Measurements from ENCODE around the gene RANGRF. TPM values are rescaled to one million over a fixed set of nuclear protein-coding genes. Genes with fewer than 3 reads are reported as not detected.

Gene RANGRF
- total and polyA plus RNA-seq, 2 donors = 29.0 to 51.3 TPM

DNA sequence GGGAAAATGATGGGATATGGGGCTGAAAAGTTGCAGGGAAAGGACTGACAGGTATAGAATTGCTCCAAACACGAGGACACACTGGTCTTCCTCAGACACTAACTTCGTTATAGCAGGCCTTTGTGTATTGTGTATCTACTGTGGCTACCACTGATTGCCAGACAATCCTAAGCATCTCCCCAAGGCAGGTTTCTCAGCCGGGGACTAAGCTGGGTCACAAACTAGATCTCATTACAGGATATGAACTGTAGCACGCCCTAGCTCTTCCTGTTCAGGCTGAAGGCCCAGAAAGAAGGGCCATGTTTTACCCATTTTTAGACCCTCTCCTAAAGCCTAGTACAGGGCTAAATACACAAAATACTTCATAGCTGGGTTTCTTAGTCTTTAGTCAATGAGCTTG is 5.1 kb upstream of the RANGRF start:
- Histone ChIP-seq H3K27me3 (ENCODE audit: control insufficient read depth in 2 of 2, insufficient read depth in 1 of 2, low read length in 1 of 2) (no peaks in the 10 kb centered on the region), H3K9me3 (ENCODE audit: control insufficient read depth in 2 of 2, insufficient read depth in 1 of 2, low read length in 1 of 2) (no peaks in the 10 kb centered on the region), H3K4me1 (ENCODE audit: control insufficient read depth in 2 of 2, insufficient read depth in 2 of 2, low read length in 2 of 2) (peaks cover 6 to 10% of the 10 kb centered on the region in 2 donors), H3K27ac (ENCODE audit: low read depth in 1 of 2, low read length in 1 of 2) (no peak overlapping the region), H3K36me3 (ENCODE audit: control insufficient read depth in 2 of 2, insufficient read depth in 2 of 2, low read length in 1 of 2) (no peaks in the 10 kb centered on the region), H3K4me3 (ENCODE audit: low read length in 2 of 2) (no peak overlapping the region)
- DNase-seq (ENCODE audit: low read depth in 6 of 9, low spot score in 9 of 9) = no peak
- WGBS = 91% methylated on average over 4 of the region's 4 CpGs

DNA sequence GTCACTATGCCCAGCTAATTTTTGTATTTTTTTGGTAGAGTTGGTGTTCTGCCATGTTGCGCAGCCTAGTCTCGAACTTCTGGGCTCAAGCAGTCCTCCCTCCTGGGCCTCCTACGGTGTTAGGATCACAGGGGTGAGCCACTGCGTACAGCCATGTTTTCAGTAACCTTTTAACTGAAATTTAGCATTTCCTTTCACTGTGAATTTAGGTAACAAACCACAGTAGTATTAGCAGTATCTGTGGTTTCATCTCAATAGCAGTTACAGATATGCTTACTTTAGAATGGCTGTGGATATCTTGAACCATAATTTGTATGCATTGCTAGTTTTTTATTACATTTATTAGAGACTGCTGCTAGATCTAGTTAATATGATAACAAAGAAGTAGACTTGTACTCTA is 4.3 kb upstream of the RANGRF start:
- H3K4me3 ChIP-seq (ENCODE audit: low read length in 2 of 2) = no peak overlapping the region
- H3K9me3 ChIP-seq (ENCODE audit: control insufficient read depth in 2 of 2, insufficient read depth in 1 of 2, low read length in 1 of 2) = no peaks in the 10 kb centered on the region
- no peaks in the 10 kb centered on the region for H3K27me3 ChIP-seq (ENCODE audit: control insufficient read depth in 2 of 2, insufficient read depth in 1 of 2, low read length in 1 of 2)
- no peak for DNase-seq (ENCODE audit: low read depth in 6 of 9, low spot score in 9 of 9)
- no peaks in the 10 kb centered on the region for H3K36me3 ChIP-seq (ENCODE audit: control insufficient read depth in 2 of 2, insufficient read depth in 2 of 2, low read length in 1 of 2)
- peak overlapping the region in 1 of 2 donors; percentile 8 for H3K27ac ChIP-seq (ENCODE audit: low read depth in 1 of 2, low read length in 1 of 2)
- 73% methylated on average over 4 of the region's 4 CpGs for WGBS
- peaks cover 6 to 12% of the 10 kb centered on the region in 2 donors for H3K4me1 ChIP-seq (ENCODE audit: control insufficient read depth in 2 of 2, insufficient read depth in 2 of 2, low read length in 2 of 2)

DNA sequence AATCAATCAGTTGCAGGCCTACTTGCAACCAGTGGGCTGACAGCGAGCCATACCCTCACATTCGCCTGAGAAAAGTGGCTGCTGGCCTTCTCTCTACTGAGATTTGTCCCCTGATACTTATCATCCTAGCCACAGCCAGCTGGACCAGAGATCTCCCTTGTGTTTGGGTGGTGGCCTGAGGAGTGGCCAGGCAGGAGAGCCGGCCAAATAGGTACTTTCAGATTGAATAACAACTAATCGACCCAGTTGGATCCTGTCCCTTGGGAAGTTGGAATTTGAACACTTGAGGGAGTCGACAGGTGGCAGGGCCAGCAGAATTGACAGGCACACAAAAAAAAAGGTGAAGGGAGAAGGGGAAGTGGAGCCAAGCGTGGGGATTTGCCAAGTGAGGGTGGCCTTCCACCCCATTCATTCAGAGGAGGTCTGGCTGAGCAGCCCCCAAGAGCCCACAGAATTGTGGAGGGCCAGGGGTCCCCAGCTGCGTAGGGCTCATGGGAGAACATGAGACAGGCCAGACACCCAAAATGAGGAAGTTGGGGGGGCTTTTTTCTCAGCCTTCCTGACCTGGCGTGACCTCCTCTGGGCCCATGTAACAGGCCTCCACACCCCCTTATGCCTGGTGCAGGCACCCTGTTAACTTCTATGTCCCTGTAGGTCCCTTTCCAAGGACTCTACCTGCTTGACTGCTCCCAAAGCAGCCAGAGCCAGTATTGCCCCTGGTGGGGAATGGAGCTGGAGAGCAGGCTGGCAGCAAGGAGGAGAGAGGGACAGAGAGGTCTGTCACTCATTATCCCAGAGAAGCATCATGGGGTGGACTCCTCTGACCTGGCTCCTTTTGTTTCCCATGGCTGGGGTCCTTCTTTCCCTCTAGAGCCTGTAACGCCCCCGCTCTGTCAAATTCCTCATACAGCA is 2.9 kb upstream of the RANGRF start:
- H3K4me1 ChIP-seq (ENCODE audit: control insufficient read depth in 2 of 2, insufficient read depth in 2 of 2, low read length in 2 of 2) = peaks cover 9 to 19% of the 10 kb centered on the region in 2 donors
- no peak for DNase-seq (ENCODE audit: low read depth in 6 of 9, low spot score in 9 of 9)

DNA sequence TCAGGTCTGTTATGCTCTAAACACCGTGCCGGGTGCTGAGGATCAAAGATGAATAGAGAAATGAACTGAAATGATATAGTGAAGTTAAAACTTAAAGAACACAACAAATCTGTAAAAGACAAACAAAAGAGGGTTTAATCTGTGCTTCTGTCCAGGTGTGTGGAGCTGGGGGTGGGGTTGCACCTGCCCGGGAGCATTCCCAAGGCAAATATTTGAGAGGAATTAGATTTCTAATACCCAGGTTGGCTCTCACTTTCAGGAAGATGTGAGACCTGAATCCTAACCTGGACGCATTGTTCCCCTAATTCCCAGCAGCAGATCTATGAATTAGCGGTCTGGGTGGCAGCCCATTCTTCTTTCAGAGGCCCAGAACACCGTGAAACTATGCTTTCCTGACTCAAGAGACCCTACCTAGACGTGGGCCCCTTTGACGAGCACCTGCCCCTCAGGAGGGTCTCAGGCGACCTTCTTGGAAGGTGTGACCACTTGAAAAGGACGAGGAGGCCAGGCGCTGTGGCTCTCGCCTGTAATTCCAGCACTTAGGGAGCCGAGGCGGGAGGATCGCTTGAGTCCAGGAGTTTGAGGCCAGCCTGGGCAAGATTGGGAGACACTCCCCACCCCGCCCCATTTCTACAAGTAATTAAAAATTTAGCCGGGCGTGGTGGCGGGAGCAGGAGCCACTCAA is 677 bp upstream of the RANGRF start:
- H3K4me1 ChIP-seq (ENCODE audit: control insufficient read depth in 2 of 2, insufficient read depth in 2 of 2, low read length in 2 of 2) = peaks cover 9 to 19% of the 10 kb centered on the region in 2 donors
- DNase-seq (ENCODE audit: low read depth in 6 of 9, low spot score in 9 of 9) = no peak
- no peaks in the 10 kb centered on the region for H3K9me3 ChIP-seq (ENCODE audit: control insufficient read depth in 2 of 2, insufficient read depth in 1 of 2, low read length in 1 of 2)
- peak overlapping the region; percentile 88 to 95 for H3K4me3 ChIP-seq (ENCODE audit: low read length in 2 of 2)
- H3K27me3 ChIP-seq (ENCODE audit: control insufficient read depth in 2 of 2, insufficient read depth in 1 of 2, low read length in 1 of 2) = no peaks in the 10 kb centered on the region
- H3K36me3 ChIP-seq (ENCODE audit: control insufficient read depth in 2 of 2, insufficient read depth in 2 of 2, low read length in 1 of 2) = peaks cover 0 to 3% of the 10 kb centered on the region in 2 donors
- H3K27ac ChIP-seq (ENCODE audit: low read depth in 1 of 2, low read length in 1 of 2) = peak overlapping the region in 1 of 2 donors; percentile 87
- 54% methylated on average over 19 of the region's 19 CpGs for WGBS

More for the DNA sequence above, 2.9 kb upstream of the RANGRF start:
- H3K27me3 ChIP-seq (ENCODE audit: control insufficient read depth in 2 of 2, insufficient read depth in 1 of 2, low read length in 1 of 2) = no peaks in the 10 kb centered on the region
- no peak overlapping the region for H3K27ac ChIP-seq (ENCODE audit: low read depth in 1 of 2, low read length in 1 of 2)
- WGBS = 83% methylated on average over 10 of the region's 10 CpGs
- H3K36me3 ChIP-seq (ENCODE audit: control insufficient read depth in 2 of 2, insufficient read depth in 2 of 2, low read length in 1 of 2) = peaks cover 0 to 3% of the 10 kb centered on the region in 2 donors
- H3K4me3 ChIP-seq (ENCODE audit: low read length in 2 of 2) = no peak overlapping the region
- no peaks in the 10 kb centered on the region for H3K9me3 ChIP-seq (ENCODE audit: control insufficient read depth in 2 of 2, insufficient read depth in 1 of 2, low read length in 1 of 2)

DNA sequence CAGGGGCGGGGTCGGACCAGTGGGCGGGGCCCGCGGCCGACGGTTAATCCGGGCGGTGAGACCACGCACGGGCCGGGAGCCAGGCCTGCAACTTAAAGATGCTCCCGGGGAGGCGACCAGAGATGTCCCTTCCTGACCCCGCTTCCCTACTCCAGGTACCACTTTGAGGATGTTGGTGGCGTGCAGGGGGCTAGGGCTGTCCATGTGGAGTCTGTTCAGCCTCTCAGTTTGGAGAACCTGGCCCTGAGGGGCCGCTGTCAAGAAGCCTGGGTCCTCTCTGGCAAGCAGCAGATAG is 580 bp downstream of the RANGRF start:
- Histone ChIP-seq H3K4me3 (ENCODE audit: low read length in 2 of 2) (peak overlapping the region; percentile 88 to 95), H3K27ac (ENCODE audit: low read depth in 1 of 2, low read length in 1 of 2) (peak overlapping the region in 1 of 2 donors; percentile 87)
- peak in 1 of 9 donors; percentile 14 for DNase-seq (ENCODE audit: low read depth in 6 of 9, low spot score in 9 of 9)

GRCh38 chr17:8290043-8290442 is 1.6 kb downstream of the RANGRF start:
- Histone ChIP-seq H3K27ac (ENCODE audit: low read depth in 1 of 2, low read length in 1 of 2) (no peak overlapping the region), H3K9me3 (ENCODE audit: control insufficient read depth in 2 of 2, insufficient read depth in 1 of 2, low read length in 1 of 2) (no peaks in the 10 kb centered on the region), H3K27me3 (ENCODE audit: control insufficient read depth in 2 of 2, insufficient read depth in 1 of 2, low read length in 1 of 2) (no peaks in the 10 kb centered on the region), H3K4me1 (ENCODE audit: control insufficient read depth in 2 of 2, insufficient read depth in 2 of 2, low read length in 2 of 2) (peaks cover 17 to 25% of the 10 kb centered on the region in 2 donors), H3K4me3 (ENCODE audit: low read length in 2 of 2) (no peak overlapping the region), H3K36me3 (ENCODE audit: control insufficient read depth in 2 of 2, insufficient read depth in 2 of 2, low read length in 1 of 2) (peaks cover 0 to 3% of the 10 kb centered on the region in 2 donors)
- no peak for DNase-seq (ENCODE audit: low read depth in 6 of 9, low spot score in 9 of 9)
- 73% methylated on average over 3 of the region's 3 CpGs for WGBS

More for the DNA sequence above, 580 bp downstream of the RANGRF start:
- WGBS = 6% methylated on average over 17 of the region's 17 CpGs
- Histone ChIP-seq H3K36me3 (ENCODE audit: control insufficient read depth in 2 of 2, insufficient read depth in 2 of 2, low read length in 1 of 2) (peaks cover 0 to 3% of the 10 kb centered on the region in 2 donors), H3K4me1 (ENCODE audit: control insufficient read depth in 2 of 2, insufficient read depth in 2 of 2, low read length in 2 of 2) (peaks cover 9 to 19% of the 10 kb centered on the region in 2 donors), H3K9me3 (ENCODE audit: control insufficient read depth in 2 of 2, insufficient read depth in 1 of 2, low read length in 1 of 2) (no peaks in the 10 kb centered on the region), H3K27me3 (ENCODE audit: control insufficient read depth in 2 of 2, insufficient read depth in 1 of 2, low read length in 1 of 2) (no peaks in the 10 kb centered on the region)

DNA sequence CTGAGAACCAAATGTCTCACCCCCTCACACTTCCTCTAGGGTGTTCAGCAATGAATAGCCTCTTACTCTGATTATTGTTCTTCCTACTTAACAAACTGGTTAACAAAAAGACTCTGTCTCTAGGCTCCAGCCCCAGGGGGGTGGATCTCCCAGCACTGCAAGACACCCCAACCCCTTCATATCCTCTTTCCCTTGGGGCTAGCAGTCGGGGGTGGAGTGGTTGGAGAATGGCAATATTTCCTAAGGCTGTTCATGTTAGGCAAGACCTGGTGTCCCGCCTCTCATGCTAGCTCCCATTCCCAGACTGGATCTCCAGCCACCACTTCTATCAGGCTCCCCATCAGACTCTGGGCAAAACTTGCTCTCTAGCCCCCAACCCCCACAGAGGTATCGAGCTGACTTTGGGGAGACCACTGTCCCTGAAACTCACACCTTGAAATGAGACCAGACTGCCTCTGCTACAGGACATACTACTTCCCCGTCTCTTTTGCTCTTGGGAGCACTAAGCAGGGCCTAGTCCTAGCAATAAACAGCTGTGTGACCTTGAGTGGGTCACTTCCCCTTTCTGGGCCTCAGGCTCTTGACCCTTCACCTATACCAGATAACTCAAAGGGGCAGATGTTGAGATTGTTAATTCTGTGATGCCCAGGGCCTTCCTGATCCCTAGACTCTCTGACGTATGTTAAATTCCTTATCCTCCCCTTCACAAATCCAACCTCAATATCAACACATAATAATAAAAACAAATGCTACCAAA is 4.3 kb downstream of the RANGRF start:
- DNase-seq (ENCODE audit: low read depth in 6 of 9, low spot score in 9 of 9) = no peak
- Histone ChIP-seq H3K27ac (ENCODE audit: low read depth in 1 of 2, low read length in 1 of 2) (no peak overlapping the region), H3K9me3 (ENCODE audit: control insufficient read depth in 2 of 2, insufficient read depth in 1 of 2, low read length in 1 of 2) (no peaks in the 10 kb centered on the region), H3K27me3 (ENCODE audit: control insufficient read depth in 2 of 2, insufficient read depth in 1 of 2, low read length in 1 of 2) (no peaks in the 10 kb centered on the region), H3K36me3 (ENCODE audit: control insufficient read depth in 2 of 2, insufficient read depth in 2 of 2, low read length in 1 of 2) (peaks cover 0 to 3% of the 10 kb centered on the region in 2 donors), H3K4me1 (ENCODE audit: control insufficient read depth in 2 of 2, insufficient read depth in 2 of 2, low read length in 2 of 2) (peaks cover 15 to 22% of the 10 kb centered on the region in 2 donors), H3K4me3 (ENCODE audit: low read length in 2 of 2) (no peak overlapping the region)
- WGBS = 93% methylated on average over 5 of the region's 5 CpGs

DNA sequence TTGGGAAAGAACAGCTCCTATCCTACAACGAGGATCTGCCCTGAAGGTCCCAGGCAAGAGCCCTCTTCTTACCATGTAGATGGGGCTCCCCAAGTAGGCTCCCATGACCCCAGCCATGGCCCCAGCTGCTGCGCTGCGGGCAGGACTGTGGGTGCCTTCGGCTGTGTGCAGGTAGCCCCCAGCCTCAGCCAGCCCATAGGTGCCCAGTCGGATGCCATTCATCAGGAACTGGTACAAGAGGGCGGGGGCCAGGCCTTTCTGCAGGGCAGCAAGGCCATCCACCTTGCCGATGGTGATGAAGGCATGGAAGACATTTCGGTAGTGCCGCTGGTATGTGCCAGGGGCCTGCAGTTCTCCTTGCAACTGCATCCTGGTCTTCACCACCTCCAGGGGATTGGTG is 5.9 kb downstream of the RANGRF start:
- Histone ChIP-seq H3K27me3 (ENCODE audit: control insufficient read depth in 2 of 2, insufficient read depth in 1 of 2, low read length in 1 of 2) (no peaks in the 10 kb centered on the region), H3K36me3 (ENCODE audit: control insufficient read depth in 2 of 2, insufficient read depth in 2 of 2, low read length in 1 of 2) (peaks cover 0 to 3% of the 10 kb centered on the region in 2 donors), H3K4me1 (ENCODE audit: control insufficient read depth in 2 of 2, insufficient read depth in 2 of 2, low read length in 2 of 2) (peaks cover 10 to 14% of the 10 kb centered on the region in 2 donors), H3K9me3 (ENCODE audit: control insufficient read depth in 2 of 2, insufficient read depth in 1 of 2, low read length in 1 of 2) (no peaks in the 10 kb centered on the region), H3K27ac (ENCODE audit: low read depth in 1 of 2, low read length in 1 of 2) (no peak overlapping the region), H3K4me3 (ENCODE audit: low read length in 2 of 2) (no peak overlapping the region)
- no peak for DNase-seq (ENCODE audit: low read depth in 6 of 9, low spot score in 9 of 9)
- over 99% methylated on average over 9 of the region's 9 CpGs for WGBS

Measured in thymus (tissue), 11 donors.